Measurements from ENCODE around the gene WNT9B. TPM values are rescaled to one million over a fixed set of nuclear protein-coding genes. Genes with fewer than 3 reads are reported as not detected.

WNT9B gene
- total RNA-seq, 6 experiments from 2014 or later, result not detected

GRCh38 chr17:46853896-46854444 lies 2.6 kb downstream of the WNT9B start:
- H3K27me3 Mint-ChIP-seq (ENCODE audit: insufficient read depth), result peaks cover 41% of the 10 kb centered on the region

GRCh38 chr17:46854515-46854914 lies 3.1 kb downstream of the WNT9B start:
- no peak for TF ChIP-seq CTCF (IDR thresholded peaks at IDR 0.05)
- Mint-ChIP-seq H3K9me3 (no peaks in the 10 kb centered on the region), H3K36me3 (ENCODE audit: low read depth) (no peaks in the 10 kb centered on the region), H3K27ac (no peak overlapping the region), H3K4me3 (no peak overlapping the region), H3K27me3 (ENCODE audit: insufficient read depth) (peaks cover 36% of the 10 kb centered on the region), H3K4me1 (ENCODE audit: low read depth) (no peaks in the 10 kb centered on the region)
- DNase-seq, result no peak

More at GRCh38 chr17:46853896-46854444, 2.6 kb downstream of the WNT9B start:
- H3K27ac Mint-ChIP-seq, result no peak overlapping the region
- no peaks in the 10 kb centered on the region for H3K36me3 Mint-ChIP-seq (ENCODE audit: low read depth)
- no peaks in the 10 kb centered on the region for H3K4me1 Mint-ChIP-seq (ENCODE audit: low read depth)
- H3K4me3 Mint-ChIP-seq, result no peak overlapping the region
- H3K9me3 Mint-ChIP-seq, result no peaks in the 10 kb centered on the region
- peak; percentile 30 for DNase-seq
- no peak for TF ChIP-seq CTCF (IDR thresholded peaks at IDR 0.05)

DNA sequence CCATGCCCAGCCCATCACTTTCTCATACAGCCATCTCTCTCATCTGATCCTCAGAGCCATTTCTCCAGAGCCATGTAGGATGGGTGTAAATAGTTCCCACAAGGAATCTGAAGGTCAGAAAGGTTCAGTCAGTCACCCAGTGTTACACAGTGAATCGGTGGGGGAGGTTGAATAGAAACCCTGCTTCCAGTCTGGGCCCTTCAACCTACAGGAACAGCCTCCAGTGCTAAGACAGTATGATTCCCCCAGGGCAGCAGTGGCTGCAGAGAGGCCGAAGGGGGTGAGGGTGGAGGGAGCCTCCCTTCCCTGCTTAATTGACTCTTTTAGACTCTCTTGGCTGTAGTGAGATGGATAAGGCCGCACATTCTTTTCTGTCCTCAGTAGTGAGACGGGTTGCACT lies 3.6 kb downstream of the WNT9B start:
- TF ChIP-seq CTCF (IDR thresholded peaks at IDR 0.05), result no peak
- Mint-ChIP-seq H3K36me3 (ENCODE audit: low read depth) (no peaks in the 10 kb centered on the region), H3K4me3 (no peak overlapping the region)

DNA sequence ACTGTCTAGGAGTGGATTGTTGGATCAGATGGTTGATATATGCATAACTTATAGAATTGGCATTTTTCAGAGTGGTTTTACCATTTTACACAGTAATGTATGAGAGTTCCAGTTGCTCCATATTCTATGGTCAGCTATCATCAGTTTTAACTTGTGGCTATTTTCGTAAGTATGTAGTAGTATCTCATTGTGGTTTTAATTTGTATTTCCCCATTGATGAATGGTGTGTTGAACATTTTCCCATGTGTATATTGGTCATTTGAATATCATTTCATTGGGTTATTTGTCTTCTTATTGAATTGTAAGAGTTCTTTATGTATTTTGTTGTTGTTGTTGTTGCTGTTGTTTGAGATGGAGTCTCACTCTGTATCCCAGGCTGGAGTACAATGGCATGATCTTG lies 6.2 kb downstream of the WNT9B start:
- TF ChIP-seq CTCF (IDR thresholded peaks at IDR 0.05), result no peak
- Mint-ChIP-seq H3K4me3 (no peak overlapping the region), H3K4me1 (ENCODE audit: low read depth) (peaks cover 6% of the 10 kb centered on the region), H3K27me3 (ENCODE audit: insufficient read depth) (peaks cover 15% of the 10 kb centered on the region), H3K36me3 (ENCODE audit: low read depth) (no peaks in the 10 kb centered on the region), H3K9me3 (no peaks in the 10 kb centered on the region), H3K27ac (no peak overlapping the region)
- DNase-seq, result no peak

More for the DNA sequence above, 3.6 kb downstream of the WNT9B start:
- Mint-ChIP-seq H3K9me3 (no peaks in the 10 kb centered on the region), H3K4me1 (ENCODE audit: low read depth) (peaks cover 3% of the 10 kb centered on the region), H3K27ac (no peak overlapping the region), H3K27me3 (ENCODE audit: insufficient read depth) (peaks cover 33% of the 10 kb centered on the region)
- no peak for DNase-seq

DNA sequence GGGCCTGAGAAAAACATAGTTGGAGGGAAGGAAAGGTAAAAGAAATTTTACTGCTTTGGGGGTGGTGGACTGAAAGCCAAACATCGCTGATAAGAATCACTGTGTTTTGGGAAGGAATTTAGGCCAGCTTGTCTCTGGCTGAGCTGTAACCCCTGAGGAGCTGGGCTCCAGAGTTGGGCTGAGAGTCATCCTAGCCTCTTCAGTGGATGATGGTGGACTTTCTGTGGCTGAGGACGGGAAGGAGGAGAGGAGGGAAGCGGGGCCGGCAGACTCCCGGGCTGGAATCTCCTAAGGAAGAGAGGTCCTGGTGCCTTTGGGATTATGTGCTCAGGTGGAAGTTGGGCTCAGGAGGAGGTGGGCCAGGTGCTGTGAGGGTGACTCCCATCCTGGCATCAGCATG lies 8.6 kb downstream of the WNT9B start:
- Mint-ChIP-seq H3K4me3 (no peak overlapping the region), H3K27ac (no peak overlapping the region), H3K27me3 (ENCODE audit: insufficient read depth) (peaks cover 17% of the 10 kb centered on the region), H3K9me3 (no peaks in the 10 kb centered on the region), H3K4me1 (ENCODE audit: low read depth) (peaks cover 10% of the 10 kb centered on the region), H3K36me3 (ENCODE audit: low read depth) (no peaks in the 10 kb centered on the region)
- no peak for DNase-seq
- no peak for TF ChIP-seq CTCF (IDR thresholded peaks at IDR 0.05)

DNA sequence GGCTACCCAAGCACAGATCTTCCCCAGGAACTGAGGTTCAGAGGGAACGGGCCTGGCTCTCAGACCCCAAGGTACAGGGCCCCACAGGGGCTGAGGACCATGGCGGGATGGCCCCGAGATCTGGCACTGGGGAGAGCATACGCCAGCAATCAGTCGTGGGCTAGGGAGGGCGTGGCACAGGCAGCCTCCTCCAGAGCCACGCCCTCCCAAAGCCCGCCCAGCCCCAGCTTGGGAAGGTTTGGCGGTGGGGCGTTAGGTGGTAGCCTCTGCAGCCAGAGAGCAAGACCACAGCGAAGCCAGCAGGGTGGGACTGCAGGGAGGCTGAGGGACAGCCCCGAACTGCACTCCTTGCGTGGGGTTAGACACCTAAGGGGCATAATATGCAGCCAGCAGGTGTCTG lies 11.6 kb downstream of the WNT9B start:
- no peak for TF ChIP-seq CTCF (IDR thresholded peaks at IDR 0.05)
- H3K36me3 Mint-ChIP-seq (ENCODE audit: low read depth), result no peaks in the 10 kb centered on the region
- no peak overlapping the region for H3K27ac Mint-ChIP-seq
- H3K4me3 Mint-ChIP-seq, result no peak overlapping the region
- no peaks in the 10 kb centered on the region for H3K9me3 Mint-ChIP-seq
- DNase-seq, result no peak
- peaks cover 15% of the 10 kb centered on the region for H3K27me3 Mint-ChIP-seq (ENCODE audit: insufficient read depth)
- peaks cover 13% of the 10 kb centered on the region for H3K4me1 Mint-ChIP-seq (ENCODE audit: low read depth)

All from HFFc6 (cell line).